HG02943 (cell line): ENCODE data around the gene LAMA2.
"Not testable (repeated sequence)": the region's sequence is repeated elsewhere in the genome, so short reads cannot be mapped to it uniquely, and the experiment has no call there.

Experiments
- ATAC-seq: cut with Tn5 transposase; IDR thresholded peaks from one replicate; pipeline ENCODE4 v1.9.1; 2021; ENCODE audit warnings: mild to moderate bottlenecking, low read depth, moderate library complexity; ENCODE audit not compliant: unreplicated experiment

LAMA2 gene

DNA sequence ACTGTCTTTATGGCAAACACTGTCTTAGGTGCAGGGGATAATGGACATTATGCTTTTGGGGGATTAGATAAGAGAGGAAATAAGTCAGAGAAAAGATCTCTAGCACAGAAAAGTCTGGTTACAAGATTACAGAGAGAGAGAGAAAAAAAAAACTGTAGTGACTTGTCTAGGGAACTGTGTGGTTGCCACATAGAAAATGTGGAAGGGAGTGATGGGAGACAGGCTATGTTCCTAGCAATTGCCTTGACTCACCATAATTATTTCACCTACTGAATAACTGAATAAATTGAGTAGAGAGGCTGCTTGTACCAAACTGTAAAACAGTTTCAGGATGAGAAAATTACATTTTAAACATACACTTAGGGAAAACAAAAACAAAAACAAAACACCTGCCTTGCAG lies 229.7 kb downstream of the LAMA2 start:
- no peak for ATAC-seq

DNA sequence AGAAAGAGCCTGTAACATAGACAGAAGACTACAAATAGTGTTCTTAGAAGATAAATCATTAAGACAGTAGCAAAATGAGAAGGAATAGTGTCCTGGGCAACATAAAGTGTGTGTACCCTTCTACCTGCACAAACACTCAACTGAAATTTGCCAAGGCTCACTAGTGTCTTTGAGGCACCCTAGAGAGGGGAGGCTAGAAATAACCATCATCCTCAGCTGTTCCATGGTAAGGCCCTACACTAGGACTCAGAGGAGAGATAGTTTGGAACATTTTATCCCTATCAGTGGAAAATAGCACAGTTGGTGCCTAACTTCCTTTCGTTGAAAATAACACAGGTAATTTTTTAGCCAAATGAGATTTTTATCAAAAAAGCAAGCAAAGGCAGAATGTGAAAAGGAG lies 230.7 kb downstream of the LAMA2 start:
- no peak for ATAC-seq

DNA sequence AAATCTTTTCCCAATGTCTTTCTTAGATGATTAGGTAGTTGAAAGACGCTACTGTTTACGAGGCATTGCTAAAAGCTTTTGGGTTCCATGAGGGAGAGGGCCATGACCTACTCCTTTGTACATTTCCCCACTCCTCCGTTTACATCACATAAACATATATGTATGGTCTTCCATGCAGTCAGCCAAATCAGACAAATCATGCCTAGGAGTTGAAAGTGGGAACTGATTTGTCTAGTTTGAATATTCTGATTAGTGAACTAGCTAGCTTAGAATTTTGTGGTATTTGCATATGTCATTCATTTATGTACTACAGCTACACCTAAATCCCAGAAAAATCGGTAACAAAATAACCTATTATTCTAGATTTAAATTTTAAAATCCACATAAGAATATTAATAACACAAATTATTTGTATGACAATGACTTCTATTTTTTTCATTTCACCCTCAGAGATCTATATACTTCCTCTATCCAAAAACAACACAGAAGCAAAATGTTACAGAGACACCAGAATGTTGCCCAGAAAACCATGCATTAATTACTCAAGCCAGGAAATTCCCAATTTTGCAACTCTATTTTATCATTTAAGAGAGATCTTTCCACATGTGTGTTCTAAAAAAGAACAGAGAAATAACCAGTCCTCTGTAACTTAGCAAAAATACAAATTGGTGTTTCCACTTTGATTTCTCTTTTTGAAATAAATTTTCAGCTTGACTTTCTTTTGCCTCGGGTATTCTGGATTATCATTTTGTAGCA lies 231.9 kb downstream of the LAMA2 start:
- no peak for ATAC-seq

DNA sequence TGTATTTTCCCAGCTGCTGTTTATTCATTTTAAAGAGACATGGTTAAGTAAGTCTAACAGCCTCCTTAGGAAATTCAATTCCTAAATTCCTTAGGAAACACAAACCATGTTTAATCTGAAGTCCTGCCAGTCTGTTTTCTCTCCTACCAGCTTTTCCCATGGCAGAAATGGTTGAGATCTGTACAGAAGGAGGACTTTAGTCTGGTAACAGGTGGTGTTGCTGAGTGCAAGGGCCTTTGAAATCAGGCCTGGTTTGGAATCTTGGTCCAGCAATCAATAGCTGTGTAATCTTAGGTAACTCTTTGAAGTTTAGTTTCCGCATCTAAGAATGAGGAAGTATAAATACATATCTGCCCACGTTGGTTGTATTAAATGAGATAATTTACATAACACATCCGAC lies 232.5 kb downstream of the LAMA2 start:
- ATAC-seq = no peak

DNA sequence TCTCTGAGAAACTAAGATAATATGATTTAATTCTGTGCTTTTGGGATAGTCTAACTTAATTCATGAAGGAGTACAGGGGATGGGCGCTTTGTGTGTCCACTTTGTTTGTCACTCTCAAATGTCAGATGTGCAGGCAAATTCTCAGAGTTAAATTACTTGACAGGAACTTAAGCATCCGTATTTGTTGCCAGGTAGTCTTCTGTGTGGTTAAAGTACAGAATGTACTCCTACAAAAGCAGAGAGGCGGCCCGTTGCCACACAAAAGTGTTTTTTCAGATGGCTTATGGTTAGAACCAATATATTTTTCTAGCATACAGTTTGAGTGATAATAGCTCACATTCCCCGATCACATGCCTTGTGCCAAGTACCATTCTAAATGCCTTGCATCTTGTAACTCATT lies 234.4 kb downstream of the LAMA2 start:
- no peak for ATAC-seq

DNA sequence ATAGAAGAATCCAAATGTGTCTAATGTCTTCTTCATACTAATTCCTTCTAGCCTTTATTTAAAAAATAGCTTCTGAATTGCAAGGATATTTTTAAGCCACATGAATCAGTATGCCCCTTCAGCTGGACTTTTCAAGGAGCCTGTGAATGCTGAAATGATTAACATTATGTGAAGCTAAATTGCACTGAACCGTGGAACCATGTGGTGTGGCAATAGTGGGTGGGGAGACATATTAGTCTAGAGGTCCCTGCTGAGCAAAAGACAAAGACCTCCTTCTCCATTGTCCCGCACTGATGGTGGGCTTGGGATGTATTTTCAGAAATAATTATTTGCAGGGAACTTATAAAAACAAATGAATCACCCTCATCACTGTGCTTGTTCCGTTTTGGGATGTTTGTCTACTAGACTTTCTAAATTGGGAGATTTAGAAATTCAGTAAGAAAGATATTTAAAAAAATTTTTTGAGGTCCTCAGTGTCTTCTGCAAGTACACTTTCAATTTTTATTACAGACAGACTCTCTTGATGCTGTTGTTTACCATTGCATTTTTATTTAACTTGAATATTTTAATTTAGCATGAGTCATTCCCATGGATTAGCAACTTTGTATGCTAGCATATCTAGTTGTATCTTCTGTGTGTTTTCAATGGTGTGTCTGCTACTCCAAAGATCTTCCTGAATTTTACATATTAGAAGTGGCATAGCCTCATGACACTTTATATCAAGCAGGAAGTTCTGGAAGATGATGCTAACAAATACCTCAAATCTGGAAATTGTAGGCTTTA lies 238.1 kb downstream of the LAMA2 start:
- no peak for ATAC-seq

DNA sequence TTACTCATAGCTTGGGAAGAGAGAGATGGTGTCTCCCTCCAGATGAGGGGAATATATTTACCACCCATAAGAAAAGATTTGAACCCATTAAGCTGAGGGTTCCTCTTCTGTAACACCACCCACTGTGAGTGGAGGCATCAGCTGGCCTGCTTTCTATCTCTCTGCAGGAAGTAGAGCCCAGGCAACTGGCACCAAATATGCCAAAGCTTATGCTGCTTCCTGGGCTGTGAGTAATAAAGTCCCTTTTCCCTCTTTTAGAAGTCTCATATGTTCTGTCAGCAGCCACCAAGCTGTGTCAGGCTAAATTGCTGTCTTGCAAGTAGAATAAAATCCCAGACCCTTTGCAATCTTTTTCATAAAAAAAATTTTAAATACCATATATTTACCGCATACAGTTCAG lies 241.4 kb downstream of the LAMA2 start:
- no peak for ATAC-seq

DNA sequence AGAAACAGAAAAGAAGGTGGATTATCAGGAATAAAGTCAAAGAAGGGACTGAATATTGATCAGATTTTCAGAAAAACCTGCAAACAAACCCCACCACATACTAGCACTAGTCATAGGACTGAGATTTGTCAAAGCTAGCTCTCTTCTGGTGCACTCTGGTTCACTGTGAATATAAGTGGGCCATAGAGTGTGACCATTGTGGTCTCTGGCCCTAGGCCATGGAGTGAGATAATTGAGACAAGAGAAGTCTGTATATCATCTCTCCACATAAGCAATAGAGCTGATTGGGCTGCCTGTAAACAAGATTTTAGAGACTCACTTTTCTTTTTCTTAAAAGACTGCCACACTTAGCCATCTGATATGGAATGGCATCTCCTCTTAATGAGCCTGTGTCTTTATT lies 247.2 kb downstream of the LAMA2 start:
- ATAC-seq = no peak

DNA sequence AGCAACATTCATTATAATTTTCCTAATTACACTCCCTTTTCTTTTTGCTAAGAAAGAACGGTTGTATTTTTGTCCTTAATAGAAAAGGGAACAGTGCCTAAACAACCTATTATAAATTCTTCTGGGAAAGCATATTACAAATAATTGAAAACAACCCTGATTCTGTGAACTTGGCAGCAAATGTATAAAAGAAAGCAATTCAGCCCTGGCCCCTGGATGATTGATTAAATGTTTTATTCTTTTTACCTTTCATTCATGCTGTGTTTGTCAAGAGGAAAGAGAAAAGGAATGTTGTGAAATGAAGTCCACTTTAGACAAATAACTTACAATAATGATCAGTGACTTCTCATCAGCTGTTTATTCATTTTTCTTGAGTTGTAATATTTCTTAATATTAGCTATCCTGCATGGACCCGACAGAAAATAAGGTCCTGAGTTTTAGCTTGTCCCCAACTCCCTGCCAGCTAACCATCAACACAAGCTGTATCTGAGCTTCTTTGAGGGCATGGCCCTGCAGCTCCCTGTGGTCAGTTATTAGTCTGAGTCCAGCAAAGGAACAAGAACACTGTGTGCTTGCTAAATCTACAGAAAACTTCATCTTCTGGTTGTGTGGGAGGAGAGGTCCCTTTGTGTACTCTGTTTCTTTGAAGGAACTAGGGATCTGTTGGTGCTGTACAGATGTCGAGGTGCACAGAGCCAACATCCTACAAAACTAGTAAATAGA lies 248.2 kb downstream of the LAMA2 start:
- no peak for ATAC-seq

DNA sequence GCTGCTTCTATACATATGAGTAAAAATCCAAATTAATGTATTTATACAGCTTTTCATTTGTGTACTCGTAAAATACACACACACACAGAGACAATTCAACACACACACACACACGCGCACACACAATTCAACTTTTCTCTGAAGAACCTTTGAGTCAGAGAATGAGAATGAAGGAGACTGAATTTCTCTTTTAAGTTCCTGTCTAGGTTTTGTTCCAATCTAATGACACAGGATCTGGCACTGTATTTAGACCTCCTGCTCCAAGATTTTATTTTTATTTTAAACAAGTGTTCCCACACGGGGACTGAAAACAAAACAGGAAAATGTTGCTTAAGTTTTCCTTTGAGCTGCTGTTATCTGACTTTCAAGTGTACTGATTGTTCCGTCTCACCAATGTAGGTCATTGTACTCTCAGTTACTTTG lies 250.8 kb downstream of the LAMA2 start:
- ATAC-seq = no peak

DNA sequence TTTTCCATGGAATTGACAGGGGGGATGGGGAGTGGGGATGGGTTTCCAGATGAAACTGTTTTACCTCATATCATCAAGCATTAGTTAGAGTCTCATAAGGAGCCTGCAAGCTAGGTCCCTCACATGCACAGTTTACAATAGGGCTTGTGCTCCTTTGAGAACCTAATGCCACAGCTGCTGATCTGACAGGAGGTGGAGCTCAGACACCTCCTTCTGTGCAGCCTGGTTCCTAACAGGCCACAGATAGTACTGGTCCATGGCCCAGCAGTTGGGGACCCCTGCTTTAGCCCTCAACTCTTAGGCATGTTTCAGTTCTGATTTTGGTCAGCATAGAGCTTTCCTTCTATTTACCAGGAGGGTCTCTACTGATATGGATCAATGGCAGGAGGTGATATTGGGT lies 251.6 kb downstream of the LAMA2 start:
- ATAC-seq = no peak

DNA sequence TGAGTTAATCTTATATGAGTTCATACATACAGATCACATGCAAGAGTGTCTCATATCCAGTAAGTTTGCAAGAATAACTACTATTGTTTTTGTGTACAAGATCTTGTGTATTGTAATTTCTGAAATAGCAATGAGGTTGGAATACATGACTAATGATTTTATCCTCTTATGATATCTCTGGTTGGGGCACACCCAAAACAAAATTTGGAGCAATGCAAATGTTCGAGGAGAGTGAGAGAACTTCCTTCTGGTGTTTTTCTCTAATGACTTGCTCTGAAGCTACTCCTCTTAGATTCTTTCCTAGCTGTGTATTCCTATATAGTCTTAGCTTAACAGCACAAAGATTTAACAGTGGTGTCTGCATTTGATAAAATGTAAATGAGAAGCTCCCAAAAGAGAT lies 252.5 kb downstream of the LAMA2 start:
- ATAC-seq = no peak

DNA sequence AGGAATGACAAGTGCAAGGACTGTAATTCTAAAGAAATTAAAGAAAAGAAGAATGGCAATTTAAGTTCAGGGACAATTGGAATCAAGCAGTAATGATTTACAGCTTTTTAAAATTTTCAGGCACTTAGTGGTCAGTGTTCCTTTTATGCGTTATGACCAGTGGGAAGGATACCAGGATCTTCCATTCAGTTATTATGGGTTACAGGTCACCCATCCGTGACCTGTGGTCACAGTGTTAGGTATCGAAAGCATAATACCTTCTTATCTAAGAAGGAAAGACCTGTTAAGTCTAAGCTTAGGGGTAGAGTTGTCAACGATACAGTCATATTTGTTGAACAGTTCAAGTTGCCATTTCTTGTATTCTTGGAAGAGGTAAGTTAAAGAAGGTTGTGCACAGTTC lies 253.8 kb downstream of the LAMA2 start:
- no peak for ATAC-seq

DNA sequence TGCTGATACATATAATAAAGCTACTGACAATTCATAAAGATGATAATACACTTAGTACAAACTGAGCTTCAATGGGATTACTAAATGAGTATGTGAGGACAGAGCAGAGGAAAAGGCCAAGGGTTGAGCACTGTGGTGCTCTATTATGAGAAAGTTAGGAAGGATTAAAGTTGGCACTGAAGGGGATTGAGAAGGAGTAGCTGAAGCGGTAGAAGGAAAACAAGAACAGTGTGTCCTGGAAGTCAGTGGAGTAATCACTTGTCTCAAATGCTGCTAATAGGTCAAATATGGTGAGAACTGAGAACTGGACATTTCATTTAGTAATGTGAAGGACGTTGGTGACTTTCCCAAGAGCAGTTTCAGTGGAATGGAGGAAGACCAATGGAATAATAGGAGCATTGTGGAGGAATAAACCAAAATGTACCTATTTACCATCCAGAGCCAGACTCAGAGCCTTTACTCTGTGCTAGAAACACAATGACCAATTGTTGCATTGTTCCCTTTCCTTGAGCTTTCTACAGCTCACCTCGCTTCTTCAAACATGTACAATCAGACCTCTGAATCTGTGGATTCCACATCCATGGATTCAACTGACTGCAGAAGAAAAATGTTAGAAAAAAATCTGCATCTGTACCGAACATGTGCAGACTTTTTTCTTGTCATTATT lies 255.9 kb downstream of the LAMA2 start:
- no peak for ATAC-seq

DNA sequence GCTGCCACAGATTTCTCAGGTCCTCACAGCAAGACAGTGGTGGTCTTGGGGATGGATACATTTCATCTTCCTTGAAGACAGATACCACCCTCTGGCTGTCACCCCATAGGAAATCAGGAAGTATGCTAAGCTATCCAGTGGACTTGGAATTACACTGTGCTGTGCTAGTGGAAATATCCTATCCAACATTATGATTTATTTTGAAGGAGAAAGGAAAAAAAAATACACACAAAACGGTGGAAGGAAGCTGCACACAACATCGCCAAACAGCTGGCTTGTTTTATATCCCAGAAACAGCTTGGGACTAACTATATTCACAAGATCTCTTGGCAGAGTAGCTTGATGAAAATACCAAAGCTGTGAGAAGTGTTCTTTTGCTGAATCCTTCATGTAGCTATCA lies 257.6 kb downstream of the LAMA2 start:
- ATAC-seq = no peak

DNA sequence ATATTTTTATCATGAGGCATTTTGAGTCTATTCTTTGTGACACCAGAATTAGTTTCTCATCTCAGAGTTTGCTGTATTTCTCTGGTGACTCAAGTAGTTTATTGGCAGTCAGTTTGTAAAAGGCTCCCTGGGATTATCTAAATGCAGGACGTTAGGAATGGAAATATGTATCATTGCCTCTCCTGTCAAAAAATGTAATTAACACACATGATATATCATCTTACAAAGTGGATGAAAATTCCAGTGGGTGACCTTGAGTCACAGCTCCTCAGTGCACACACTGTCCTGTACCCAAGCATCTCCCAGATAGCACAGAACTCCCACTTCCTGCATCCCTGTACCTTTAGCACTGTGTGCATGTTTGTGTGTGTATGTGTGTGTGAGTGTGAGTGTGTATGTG lies 258.6 kb downstream of the LAMA2 start:
- ATAC-seq = no peak

DNA sequence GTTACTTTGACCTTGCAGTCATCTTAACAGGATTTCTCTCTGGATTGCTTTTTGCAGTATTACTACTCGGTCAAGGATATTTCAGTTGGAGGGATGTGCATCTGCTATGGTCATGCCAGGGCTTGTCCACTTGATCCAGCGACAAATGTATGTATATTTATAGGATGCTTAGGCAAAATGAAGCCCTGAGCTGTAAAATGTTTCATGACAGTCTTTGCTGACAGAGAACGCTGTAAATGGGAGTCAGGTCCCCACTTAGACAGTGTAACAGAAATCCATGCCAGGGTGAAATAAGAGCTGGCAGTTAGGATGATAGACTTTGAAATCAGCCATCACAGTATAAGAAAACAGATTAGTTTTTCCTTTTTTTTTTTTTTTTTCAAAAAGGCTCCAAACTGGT lies 264.0 kb downstream of the LAMA2 start:
- no peak for ATAC-seq

DNA sequence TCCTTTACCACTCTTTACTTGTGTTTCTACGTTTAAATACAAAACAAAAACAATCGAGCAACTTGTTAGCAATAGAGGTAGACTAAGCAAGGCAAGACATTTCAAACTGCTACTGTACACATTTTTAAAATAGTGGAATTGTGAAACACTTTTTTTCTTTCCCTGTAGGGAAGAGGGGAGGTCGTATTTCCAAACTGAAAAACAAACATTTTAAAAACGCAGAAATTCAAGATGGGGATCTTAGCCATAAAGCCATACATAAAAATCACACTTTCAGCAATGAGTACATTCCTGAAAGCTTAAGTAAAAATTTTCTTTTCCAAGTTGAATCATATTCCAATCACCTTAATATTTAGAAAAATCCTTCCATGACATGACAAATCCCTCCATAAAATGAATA lies 267.6 kb downstream of the LAMA2 start:
- ATAC-seq = no peak

DNA sequence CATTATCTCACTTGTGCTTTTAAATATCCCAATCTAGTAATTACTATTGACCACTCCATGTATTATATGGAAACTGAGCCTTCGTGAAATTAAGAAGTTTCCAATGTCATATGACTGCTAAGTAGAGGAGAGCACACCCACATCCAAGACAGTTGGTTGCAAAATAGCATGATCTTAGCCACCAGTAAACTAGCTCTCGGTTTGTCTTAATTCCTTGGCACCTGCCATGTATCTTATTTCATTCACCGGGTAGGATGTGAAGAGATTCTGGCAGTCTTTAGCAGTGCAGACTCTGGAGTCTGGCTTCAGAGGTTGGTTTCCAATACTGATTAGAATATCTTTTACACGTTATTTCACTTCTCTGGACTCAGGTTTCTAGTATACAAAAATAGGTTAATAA lies 270.3 kb downstream of the LAMA2 start:
- no peak for ATAC-seq

DNA sequence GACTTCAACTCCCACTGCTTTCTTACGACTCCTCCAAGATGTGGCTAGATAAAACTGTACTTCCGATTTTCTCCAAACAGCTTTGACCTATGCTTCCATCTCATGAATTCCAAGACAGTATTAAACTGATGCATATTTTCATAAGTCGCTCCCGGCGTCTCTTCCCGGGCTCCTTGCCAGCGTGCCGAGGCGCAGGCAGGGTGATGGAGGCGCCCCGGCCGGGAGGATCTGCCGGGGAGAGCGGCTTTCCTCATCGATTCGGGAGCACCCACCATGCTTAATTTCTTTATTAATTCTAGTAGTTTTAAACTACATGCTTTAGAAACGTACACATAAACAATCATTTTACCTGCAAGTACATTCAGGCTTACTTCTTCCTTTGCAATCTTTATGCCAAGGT lies 276.3 kb downstream of the LAMA2 start:
- ATAC-seq = not testable (repeated sequence)

DNA sequence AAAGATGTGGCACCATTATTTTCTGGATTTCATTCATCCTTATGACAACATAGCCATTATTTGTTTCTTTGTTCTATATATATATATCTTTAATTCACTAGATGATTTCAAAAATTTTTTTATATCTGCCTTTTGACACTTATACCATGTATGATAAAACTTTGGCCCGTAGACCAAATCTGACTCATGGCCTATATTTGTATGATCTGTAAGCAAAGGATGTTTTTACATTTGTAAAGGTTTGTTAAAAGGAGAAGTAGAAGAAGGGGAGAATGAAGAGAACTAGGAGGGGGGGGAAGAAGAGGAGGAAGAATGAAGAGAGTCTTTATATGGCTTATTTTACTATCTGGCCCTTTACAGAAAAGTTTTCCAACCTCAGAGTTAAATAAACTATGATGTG lies 279.7 kb downstream of the LAMA2 start:
- ATAC-seq = no peak
